HG03175 (cell line): ENCODE results near the gene SLC9C2.
"Not testable (repeated sequence)": the region's sequence is repeated elsewhere in the genome, so short reads cannot be mapped to it uniquely, and the experiment has no call there.

Experiments
- ATAC-seq: cut with Tn5 transposase; IDR thresholded peaks from one replicate; pipeline ENCODE4 v1.9.1; 2021; ENCODE audit warnings: mild to moderate bottlenecking, moderate library complexity; ENCODE audit not compliant: unreplicated experiment

Gene SLC9C2

DNA sequence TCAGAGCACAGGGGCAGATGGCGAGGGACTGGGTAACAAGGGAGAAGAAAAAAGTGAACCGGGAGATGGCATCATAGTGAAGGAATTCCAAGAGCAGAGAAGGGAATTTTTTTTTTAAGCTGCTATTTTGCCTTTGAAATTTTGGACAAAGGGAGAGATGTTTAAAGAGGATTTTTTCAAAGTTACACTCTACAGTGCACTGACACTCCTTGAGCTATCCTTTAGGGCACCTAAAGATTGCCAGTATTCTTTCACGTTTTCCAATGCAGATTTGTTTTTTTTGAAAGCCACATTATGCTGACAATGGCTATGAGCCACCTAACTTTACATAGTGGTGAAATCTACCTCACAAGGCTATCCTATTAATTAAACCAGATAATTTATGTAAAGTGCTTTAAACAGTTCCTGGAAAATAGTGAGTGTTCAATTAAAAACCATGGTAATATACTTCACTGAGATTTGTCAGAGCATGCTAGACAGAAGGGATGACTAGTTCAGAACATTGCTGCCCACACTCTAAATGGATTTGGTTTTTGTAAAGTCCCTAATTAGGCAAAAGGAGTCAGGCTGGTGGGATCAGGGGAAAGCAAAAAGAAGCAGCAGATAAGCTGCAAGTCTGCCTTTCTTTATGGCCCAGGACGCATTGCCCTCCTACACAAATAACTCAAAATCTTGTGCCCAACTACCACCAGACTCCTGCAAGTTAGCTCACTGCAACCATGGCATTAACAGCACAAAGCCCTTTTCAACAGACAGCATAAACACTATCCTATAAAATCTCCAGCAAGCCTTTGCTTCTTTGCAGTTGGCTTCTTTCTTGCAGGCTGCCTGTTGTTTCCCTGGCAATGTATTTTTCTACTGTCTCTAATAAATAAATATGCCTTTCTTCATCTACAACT, 71.8 kb downstream of the SLC9C2 start:
- no peak for ATAC-seq

GRCh38 chr1:173529106-173529505, 73.8 kb downstream of the SLC9C2 start:
- no peak for ATAC-seq

GRCh38 chr1:173527151-173527826, 75.6 kb downstream of the SLC9C2 start:
- no peak for ATAC-seq

GRCh38 chr1:173525926-173526325, 76.9 kb downstream of the SLC9C2 start:
- no peak for ATAC-seq

DNA sequence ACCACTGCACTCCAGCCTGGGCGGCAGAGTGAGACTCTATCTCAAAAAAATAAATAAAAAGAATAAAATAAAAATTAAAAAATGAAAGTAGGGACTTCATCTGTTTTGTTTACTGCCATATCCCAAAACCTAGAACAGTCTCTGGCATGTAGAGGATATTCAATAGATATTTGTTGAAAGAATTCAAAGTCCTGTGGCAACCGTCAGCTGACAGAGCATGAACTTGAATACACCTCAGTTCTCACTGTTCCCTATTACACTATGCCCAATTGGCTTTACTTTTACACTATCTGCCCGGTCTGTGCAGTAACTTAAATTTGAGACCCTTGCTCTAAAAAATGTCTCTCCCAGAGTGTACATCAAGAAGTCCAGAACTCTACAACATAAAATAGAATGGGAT, 79.5 kb downstream of the SLC9C2 start:
- ATAC-seq = no peak

- no peak for ATAC-seq
These were observed 82.1 kb downstream of the SLC9C2 start for GRCh38 chr1:173520799-173521198.

- not testable (repeated sequence) for ATAC-seq
These were observed 88.4 kb downstream of the SLC9C2 start for GRCh38 chr1:173514503-173514902.

DNA sequence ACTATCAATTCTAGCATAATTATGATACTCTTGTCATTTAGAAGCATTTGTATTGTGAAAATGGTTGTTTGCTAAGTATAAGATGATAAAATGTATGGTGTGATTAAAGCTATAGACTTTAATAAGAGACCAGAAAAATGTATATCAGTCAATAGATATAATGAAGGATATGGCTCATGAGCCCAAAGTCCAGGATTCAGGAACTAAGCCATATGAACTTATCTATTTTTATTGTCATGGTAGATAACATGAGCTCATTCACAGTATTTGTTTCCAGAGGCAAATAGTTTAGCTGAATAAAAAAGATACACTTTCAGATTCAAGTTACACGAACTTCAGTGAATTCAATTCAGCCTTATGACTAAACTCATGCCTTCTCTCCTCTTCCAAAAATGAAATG, 93.1 kb downstream of the SLC9C2 start:
- ATAC-seq = no peak

- ATAC-seq = no peak
These were observed 94.3 kb downstream of the SLC9C2 start for GRCh38 chr1:173508541-173508940.

- ATAC-seq = no peak
These were observed 95.0 kb downstream of the SLC9C2 start for GRCh38 chr1:173507847-173508209.

GRCh38 chr1:173507205-173507846, 95.5 kb downstream of the SLC9C2 start:
- no peak for ATAC-seq

DNA sequence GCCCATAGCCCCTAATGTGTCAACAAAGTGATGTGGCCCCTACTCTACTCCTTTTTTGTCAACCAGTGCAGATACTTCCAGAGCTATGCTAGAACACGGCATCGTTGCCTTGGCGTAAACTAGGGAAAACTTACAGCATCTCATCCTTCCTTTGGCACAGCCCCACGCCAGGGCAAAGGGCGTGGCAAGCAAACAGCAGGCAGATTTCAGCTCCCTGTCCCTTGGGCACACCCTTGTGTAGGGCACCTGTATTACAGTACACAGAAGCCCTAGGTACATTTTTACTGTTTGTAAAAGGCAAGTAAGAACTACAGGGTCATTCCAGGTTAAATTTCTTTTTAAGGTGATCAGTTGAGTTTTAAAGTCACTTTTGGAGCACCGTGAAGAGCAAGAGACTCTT, 96.4 kb downstream of the SLC9C2 start:
- no peak for ATAC-seq

DNA sequence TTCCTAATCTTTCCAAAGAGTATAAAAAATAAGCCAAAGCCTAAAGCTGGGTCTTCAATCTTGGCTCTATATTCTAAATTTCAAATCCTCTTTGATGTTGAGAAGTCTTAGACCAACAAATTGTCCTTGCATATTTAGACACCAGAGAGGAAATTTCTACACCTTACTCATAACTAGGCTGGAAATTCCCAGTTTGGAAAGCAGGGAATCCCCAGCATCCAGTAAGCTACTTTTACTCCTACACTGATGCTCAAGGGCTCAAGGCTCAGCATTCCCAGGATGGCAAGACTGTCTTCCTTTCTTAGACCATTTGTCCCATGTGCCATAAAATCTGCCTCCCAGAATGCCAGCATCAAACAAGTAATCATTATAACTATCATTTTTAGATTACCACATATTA, 97.5 kb downstream of the SLC9C2 start:
- ATAC-seq = no peak

- ATAC-seq = no peak
These were observed 98.6 kb downstream of the SLC9C2 start for GRCh38 chr1:173504268-173504667.

GRCh38 chr1:173503391-173503790, 99.5 kb downstream of the SLC9C2 start:
- ATAC-seq = no peak

- no peak for ATAC-seq
These were observed 100.8 kb downstream of the SLC9C2 start for GRCh38 chr1:173502104-173502503.

DNA sequence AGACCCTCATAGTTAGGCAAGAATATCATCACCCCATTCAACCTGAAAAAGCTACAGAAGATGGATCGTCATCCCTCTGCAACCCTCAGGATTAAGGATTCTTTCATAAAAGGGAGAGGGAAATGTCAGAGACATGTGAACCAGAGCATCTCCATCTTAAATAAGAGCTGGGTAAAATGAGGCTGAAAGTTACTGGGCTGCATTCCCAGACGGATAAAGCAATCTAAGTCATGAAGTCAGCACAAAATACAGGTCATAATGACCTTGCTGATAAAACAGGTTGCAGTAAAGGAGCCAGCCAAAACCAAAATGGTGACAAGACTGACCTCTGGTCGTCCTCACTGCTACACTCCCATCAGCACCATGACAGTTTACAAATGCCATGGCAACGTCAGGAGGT, 103.1 kb downstream of the SLC9C2 start:
- ATAC-seq = no peak

GRCh38 chr1:173496757-173497320, 106.0 kb downstream of the SLC9C2 start:
- no peak for ATAC-seq

GRCh38 chr1:173495609-173496267, 107.1 kb downstream of the SLC9C2 start:
- ATAC-seq = no peak

GRCh38 chr1:173493125-173493524, 109.7 kb downstream of the SLC9C2 start:
- not testable (repeated sequence) for ATAC-seq

DNA sequence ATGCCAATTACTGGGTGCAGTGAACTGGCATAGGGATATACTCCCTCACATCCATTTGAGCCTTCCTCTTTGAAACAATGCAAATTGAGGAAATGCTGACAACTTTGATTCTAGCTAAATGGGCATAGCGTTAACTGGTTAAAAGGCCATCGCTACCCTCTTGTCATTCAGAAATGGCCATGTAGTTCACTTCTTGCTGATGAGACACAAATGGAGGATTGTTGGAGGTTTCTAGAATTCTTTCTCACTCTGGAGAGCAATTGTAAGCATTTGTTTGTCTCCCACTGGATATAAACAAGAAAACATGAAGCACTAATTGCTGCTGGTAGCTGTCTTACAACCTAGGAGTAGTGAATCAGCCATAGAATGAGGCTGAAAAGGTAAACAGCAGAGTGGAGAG, 111.4 kb downstream of the SLC9C2 start:
- no peak for ATAC-seq
